GM12865 (cell line): ENCODE measurements around the gene ACBD4.

ENCODE experiments used
- DNase-seq: peaks from one replicate; pipeline ENCODE4 v3.0.0; 2010; ENCODE audit warnings: low read depth
- H3K4me3 ChIP-seq: 2 replicates; pipeline ENCODE4 v1.5.1; 2011; ENCODE audit warnings: mild to moderate bottlenecking, low read depth, low read length, control low read depth
- CTCF ChIP-seq: IDR thresholded peaks from 2 replicates; pipeline ENCODE4 v1.5.1; 2011; ENCODE audit warnings: low read length, control low read depth, low read depth, inconsistent platforms; ENCODE audit not compliant: insufficient read depth; ENCODE audit errors: missing control alignments

The ACBD4 gene

GRCh38 chr17:45190503-45191255 lies 55.2 kb downstream of the ACBD4 start:
- DNase-seq, result no peak
- H3K4me3 ChIP-seq, result no peak overlapping the region
- no peak for TF ChIP-seq CTCF
